Limb (tissue), 2 donors: Measurements from ENCODE around the gene IGSF23.
"Not testable (repeated sequence)": the region's sequence is repeated elsewhere in the genome, so short reads cannot be mapped to it uniquely, and the experiment has no call there.

Experiments used
- DNase-seq, 2 donors: peaks; one replicate each; pipeline ENCODE4 v3.0.0-alpha.2; 2016; ENCODE audit errors: extremely low spot score in 2 of 2

IGSF23 gene

DNA sequence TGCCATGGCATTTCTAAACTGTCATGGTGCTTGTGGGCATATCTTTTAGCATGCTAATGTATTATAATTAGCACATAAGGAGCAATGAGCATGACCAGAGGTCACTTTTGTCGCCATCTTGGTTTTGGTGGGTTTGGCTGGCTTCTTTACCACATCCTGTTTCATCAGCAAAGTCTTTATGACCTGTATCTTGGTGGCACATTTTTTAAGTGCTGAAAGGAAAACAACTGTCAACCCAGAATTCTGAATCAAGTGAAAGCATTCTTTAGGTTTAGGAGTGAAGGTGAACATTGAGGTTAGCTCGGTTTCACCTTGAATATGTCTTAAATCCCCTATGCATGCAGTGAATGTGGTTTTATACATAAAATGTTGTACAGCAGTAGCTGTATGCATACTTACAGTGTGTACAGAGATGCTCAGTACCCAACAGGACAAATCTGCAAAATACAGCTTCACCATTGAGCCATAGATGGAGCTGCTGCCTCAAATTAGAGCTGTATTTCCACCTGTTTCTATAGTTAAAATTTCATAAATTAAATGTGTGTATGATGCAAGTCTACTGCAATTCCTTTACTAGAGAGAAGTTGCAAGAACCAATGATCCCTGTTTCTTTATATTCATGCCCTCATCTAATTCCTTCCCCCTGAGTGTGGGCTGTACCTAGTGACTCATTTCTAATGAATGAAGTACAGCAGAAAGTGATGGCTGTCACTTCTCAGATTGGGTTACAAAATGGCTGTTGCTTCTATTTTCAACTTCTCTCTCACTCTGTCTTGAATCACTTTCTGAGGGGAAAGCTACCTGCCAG, 25.2 kb upstream of the IGSF23 start:
- DNase-seq, result no peak

- DNase-seq, result no peak
Measured at GRCh38 chr19:44588771-44589112, 24.6 kb upstream of the IGSF23 start.

- no peak for DNase-seq
Measured at GRCh38 chr19:44590245-44591059, 22.9 kb upstream of the IGSF23 start.

DNA sequence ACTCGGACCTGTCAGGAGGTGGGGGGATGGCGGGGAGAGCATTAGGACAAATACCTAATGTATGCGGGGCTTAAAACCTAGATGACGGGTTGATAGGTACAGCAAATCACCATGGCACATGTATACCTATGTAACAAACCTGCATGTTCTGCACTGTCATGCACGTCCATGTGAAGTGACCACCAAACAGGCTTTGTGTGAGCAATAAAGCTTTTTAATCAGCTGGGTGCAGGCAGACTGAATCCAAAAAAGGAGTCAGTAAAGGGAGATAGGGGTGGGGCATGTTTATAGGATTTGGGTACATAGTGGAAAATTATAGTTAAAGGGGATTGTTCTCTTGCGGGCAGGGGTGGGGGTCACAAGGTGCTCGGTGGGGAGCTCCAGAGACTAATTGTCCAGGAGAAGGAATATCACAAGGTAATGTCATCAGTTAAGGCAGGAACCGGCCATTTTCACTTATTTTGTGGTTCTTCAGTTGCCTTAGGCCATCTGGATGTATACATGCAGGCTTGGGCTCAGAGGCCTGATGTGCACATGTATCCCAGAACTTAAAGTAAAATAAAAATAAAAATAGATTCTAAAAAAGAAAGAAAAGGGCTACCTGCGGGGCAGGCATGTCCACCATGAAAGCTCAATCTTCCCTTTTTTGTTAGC, 21.9 kb upstream of the IGSF23 start:
- not testable (repeated sequence) for DNase-seq

GRCh38 chr19:44592451-44592890, 20.9 kb upstream of the IGSF23 start:
- DNase-seq, result no peak

DNA sequence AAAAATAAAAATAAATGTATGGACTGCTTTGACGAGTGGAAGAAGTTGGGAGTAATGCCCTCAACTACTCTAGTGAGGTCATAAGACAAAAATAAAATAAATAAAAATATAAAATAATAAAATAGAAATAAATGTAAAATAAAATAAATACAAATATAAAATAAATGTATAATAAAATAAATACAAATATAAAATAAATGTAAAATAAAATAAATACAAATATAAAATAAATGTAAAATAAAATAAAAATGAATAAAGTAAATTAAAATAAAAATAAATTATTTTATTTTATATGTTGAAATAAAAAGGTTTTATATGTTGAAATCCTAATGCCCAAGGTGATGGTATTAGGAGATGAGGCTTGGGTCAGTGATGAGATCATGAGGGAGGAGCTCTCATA, 20.1 kb upstream of the IGSF23 start:
- no peak for DNase-seq

GRCh38 chr19:44593866-44594266, 19.5 kb upstream of the IGSF23 start:
- DNase-seq, result not testable (repeated sequence)

- no peak for DNase-seq
Measured at GRCh38 chr19:44596428-44597130, 16.8 kb upstream of the IGSF23 start.

DNA sequence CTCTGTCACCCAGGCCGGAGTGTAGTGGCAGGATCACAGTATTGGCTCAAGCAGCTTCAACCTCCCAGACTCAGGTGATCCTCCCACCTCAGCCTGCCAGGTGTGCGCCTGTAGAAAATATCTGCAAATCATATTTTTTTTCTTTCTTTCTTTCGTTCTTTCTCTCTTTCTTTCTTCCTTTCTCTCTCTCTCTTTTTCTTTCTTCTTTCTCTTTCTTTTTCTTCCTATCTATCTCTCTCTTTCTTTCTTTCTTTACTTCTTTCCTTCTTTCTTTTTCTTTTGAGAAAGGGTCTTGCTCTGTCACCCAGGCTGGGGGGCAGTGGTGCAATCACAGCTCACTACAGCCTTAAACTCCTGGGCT, 16.3 kb upstream of the IGSF23 start:
- no peak for DNase-seq

DNA sequence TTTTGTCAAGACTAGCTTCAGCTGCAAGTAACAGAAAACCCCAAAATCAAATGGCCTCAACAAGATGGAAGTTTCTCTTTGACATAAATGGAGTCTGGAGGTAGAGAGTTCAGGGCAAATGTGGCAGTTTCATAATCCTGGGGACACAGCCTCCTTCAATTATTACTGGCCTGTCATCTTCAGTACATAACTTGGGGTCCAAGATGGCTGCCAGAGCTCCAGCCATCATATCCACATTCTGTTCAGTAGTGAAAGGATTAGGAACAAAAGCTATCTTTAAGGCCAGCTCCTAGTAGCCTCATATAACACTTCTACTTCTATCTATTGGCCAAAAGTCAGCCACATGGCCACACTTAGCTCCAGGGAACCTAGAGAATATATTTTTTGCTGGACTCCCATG, 15.0 kb upstream of the IGSF23 start:
- no peak for DNase-seq

DNA sequence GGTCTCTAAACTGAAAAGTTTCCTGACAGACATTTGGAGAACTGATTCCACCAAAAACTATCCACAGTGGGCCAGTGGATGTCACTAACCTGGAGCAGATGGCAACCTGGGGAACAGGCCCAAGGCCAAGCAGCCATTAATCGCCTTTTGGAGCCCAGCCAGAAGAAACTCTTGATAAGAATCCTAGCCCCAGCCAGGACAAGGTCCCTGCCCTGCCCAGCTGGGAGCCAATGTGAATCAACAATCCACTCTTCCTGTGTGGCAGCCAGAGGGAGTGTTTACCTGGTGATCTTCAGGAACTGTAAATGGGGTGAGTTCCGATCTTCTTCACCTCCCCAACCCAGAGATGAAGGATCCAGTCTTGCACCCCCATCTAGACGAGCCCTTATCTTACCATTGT, 14.5 kb upstream of the IGSF23 start:
- DNase-seq, result no peak

DNA sequence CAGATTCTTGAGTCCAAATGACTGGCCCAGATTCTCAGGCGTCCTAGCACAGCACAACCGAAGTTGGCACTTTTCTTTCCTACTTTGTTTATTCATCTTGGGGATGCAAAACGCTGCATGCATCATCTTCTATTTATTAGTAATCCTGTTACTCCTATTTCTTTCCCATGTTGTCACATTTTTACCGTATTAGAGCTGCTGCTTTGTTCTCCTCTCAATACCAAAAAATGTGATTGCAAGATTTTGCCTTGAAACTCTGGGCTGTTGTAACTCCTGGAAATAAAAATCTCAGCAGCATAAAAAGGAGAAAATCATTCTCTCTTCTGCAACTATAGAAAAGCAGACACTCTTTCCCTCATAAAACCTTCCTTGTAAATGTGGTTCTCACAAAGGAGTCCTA, 12.9 kb upstream of the IGSF23 start:
- DNase-seq, result no peak

DNA sequence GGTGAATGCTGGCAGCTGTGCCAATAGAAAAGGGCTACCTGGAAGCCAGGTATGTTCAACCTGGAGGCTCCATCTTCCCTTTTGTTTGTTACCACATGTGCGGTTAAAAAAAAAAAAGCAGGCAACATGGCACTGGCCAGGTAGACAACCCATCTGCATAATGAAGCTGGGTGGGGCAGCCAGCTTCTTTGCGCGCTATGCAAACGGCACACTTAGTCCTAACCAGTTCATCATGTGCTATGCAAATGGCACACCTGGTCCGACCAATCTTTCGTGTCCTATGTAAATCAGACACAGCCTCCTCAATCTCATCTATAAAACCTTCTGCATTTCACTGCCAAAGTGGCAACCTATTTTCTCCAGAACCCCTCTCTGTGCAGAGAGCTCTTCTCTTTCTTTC, 11.3 kb upstream of the IGSF23 start:
- no peak for DNase-seq

GRCh38 chr19:44603201-44603945, 10.0 kb upstream of the IGSF23 start:
- DNase-seq, result no peak

- DNase-seq, result no peak
Measured at GRCh38 chr19:44604241-44604640, 9.1 kb upstream of the IGSF23 start.

- no peak for DNase-seq
Measured at GRCh38 chr19:44605547-44605946, 7.8 kb upstream of the IGSF23 start.

GRCh38 chr19:44607049-44607448, 6.3 kb upstream of the IGSF23 start:
- DNase-seq, result no peak

DNA sequence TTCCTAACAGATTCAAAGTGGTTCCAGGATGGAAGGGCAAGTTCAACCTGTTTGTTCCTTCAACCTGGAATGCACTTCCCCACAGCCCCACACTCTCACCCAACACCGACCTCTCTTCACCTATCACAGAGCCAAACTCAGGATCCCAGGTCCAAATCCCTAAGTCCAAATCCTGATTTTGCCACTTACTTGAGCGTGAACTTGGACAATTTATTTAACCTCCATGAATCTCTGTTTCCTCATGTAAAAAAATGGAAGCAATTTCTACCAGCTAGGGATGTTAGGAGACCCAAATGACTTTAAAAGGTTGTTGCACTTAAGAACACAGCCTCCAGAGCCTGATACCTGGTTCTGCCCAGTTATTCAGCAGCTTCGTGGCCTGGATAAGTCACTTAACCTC, 5.4 kb upstream of the IGSF23 start:
- no peak for DNase-seq

GRCh38 chr19:44608391-44608821, 5.0 kb upstream of the IGSF23 start:
- DNase-seq, result peak in 1 of 2 donors; percentile 15

DNA sequence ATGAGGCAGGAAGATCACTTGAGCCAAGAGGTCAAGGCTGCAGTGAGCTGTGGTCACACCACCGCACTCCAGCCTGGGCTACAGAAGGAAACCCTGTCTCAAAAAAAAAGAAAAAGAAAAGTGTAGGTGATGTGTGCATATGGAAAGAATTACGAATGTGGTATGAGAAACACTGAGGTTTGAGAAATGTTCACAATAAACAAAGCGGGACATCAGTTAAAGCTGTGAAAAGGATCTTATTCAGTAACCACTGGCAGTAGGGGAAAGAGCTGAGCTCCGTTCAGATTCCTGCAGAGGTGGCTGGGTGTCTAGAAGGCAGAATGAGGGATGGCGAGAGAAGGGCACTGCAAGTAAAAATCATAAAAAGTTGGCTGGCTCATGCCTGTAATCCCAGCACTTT, 4.1 kb upstream of the IGSF23 start:
- no peak for DNase-seq

- not testable (repeated sequence) for DNase-seq
Measured at GRCh38 chr19:44610497-44610896, 2.9 kb upstream of the IGSF23 start.
